Esophagus squamous epithelium (tissue), 4 donors: ENCODE data around the gene KREMEN1.

ENCODE experiments used
- POLR2A ChIP-seq, 4 donors: fragments of 450-650 bp; IDR thresholded peaks; one replicate each; pipeline ENCODE4 v1.6.1; 2017; ENCODE audit warnings: antibody characterized with exemption in 4 of 4, mild to moderate bottlenecking in 4 of 4, moderate library complexity in 3 of 4
- TF ChIP-seq, protein P1 (sequence below), 6 experiments: fragments of 450-650 bp in 4 of 6; fragments of 200-600 bp in 2 of 6; sonication (generic) in 2 of 6; IDR thresholded peaks; one replicate each; pipeline ENCODE4 v1.5.1; 2016 to 2019; ENCODE audit warnings: antibody characterized with exemption in 6 of 6, mild to moderate bottlenecking in 4 of 6, moderate library complexity in 4 of 6

DNA sequence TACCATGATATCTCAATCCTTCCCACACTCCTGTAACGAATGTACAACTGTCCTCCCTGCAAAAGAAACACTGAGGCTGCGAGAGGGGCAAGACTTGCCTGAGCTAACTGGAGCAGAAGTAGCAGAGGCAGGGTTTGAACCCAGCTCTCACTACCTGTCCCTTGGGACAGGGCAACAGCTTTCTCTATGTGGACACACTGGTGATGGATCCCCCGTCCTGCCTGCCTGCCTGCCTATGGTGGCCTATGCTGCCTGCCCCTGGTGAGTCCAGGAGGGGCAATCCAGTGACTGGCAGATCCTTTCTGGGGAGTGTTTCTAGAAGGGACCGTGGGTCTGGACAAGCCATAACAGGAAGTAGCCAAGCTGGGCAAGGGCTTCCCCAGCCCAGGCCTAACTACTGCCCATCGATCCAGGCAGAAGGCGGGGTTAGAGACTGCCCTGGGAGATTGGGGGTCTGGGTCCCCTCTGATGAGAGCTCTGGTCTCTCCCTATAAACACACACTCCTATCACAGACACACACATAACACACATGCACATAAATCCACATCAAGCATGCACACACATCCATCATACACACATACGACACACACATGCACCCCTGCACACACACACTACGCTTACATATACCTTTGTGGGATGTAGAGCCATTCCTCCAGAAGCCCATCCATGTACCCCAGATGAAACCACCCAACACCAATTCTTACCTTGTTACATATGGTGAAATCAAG is 131.8 kb downstream of the KREMEN1 start:
- TF ChIP-seq, protein P1, sequence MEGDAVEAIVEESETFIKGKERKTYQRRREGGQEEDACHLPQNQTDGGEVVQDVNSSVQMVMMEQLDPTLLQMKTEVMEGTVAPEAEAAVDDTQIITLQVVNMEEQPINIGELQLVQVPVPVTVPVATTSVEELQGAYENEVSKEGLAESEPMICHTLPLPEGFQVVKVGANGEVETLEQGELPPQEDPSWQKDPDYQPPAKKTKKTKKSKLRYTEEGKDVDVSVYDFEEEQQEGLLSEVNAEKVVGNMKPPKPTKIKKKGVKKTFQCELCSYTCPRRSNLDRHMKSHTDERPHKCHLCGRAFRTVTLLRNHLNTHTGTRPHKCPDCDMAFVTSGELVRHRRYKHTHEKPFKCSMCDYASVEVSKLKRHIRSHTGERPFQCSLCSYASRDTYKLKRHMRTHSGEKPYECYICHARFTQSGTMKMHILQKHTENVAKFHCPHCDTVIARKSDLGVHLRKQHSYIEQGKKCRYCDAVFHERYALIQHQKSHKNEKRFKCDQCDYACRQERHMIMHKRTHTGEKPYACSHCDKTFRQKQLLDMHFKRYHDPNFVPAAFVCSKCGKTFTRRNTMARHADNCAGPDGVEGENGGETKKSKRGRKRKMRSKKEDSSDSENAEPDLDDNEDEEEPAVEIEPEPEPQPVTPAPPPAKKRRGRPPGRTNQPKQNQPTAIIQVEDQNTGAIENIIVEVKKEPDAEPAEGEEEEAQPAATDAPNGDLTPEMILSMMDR (IDR thresholded peaks at IDR 0.05), result no peak
- no peak for TF ChIP-seq POLR2A (IDR thresholded peaks at IDR 0.05)
